ENCODE results near the gene MRAP2. TPM values are rescaled to one million over a fixed set of nuclear protein-coding genes. Genes with fewer than 3 reads are reported as not detected.
A peak's percentile ranks its signal among the peaks of the same experiment; 100 is the strongest.

MRAP2 gene, protein sequence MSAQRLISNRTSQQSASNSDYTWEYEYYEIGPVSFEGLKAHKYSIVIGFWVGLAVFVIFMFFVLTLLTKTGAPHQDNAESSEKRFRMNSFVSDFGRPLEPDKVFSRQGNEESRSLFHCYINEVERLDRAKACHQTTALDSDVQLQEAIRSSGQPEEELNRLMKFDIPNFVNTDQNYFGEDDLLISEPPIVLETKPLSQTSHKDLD
- total RNA-seq: 6.2 TPM

GRCh38 chr6:84033523-84034451, at the start of gene MRAP2:
TSS of gene MRAP2 (plus strand) at chr6:84033772. CDS start at chr6:84055319, 21,547 bp downstream.
- DNase-seq: peak; percentile 32

GRCh38 chr6:83984411-83984810, 49.2 kb upstream of the MRAP2 start:
- no peak for DNase-seq

DNA sequence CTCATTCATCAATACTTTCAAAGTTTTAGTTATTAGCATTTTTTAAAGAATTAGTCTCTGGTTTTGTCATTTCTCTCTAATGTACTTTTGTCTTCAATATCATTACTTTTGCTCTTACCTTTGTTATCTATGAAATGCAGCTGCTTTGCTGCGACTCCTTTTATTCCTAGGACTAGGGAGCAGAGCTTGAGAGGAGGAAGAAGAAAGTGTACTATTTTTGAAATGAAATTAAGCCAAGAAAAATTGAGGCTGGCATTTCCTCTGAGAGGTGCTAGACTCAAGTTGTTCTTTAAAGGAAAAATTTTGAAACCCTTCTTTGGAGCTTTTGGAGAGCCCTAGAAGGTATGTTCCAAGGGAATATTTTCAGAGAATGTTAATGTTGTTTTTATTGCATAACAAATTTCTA, 48.3 kb upstream of the MRAP2 start:
- DNase-seq: no peak

GRCh38 chr6:83985715-83986114, 47.9 kb upstream of the MRAP2 start:
- no peak for DNase-seq

- no peak for DNase-seq
Measured at GRCh38 chr6:83998021-83998584, 35.5 kb upstream of the MRAP2 start.

- DNase-seq: no peak
Measured at GRCh38 chr6:84001119-84001518, 32.5 kb upstream of the MRAP2 start.

DNA sequence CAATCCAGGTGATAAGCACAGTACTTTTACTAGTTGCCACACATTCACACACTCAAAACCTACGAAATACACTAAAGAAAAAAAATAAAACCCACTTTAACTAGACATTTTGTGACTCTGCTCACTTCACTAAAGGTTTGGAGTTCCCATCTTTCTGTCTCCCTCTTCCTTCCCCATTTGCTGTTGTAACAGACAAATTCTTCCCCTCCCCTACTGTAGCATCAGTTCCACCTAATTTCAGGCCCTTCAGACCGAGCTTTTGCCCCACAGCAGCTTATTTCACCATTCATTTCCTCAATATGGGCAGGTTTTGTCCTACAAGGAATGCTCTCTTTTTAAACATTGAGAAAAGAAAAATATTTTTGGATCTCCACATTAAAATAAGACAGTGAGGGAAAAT, 31.3 kb upstream of the MRAP2 start:
- DNase-seq: no peak

DNA sequence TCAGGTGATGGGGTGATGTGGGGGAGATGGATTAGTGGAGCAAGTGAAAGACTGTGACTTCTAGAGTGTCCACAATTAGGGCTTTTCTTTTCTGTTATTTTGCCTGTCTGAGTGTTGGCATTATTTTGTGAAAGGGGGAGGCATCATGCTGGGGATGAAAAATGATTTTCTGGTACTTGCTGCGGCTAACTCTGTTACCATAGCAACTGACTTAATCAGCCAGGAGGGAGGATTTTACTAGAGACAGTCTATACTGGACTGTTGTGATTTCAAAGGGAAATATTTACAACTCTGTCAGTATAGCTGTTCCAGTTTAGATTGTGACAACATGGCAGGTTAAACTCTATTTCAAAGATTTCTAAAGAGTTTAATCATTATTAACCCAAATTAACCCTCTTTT, 30.4 kb upstream of the MRAP2 start:
- no peak for DNase-seq

DNA sequence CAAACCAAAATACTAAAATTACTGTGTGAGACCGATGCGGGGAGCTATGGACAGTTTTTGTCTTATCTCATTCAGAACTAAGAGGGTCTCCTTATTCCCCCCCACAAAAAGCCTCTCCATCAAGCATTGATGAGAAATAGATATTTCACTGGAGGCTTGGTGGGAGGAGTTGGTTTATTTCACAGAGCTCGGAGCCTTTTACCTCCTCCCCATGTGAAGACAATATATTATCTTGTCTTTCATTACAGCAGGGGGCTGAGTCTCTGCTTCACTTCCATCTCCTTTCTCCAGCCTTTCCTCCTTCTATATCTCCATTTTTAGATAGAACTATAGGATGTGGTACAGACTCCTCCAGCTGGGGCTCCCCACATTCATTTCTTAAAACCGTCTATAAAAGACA, 29.9 kb upstream of the MRAP2 start:
- no peak for DNase-seq

DNA sequence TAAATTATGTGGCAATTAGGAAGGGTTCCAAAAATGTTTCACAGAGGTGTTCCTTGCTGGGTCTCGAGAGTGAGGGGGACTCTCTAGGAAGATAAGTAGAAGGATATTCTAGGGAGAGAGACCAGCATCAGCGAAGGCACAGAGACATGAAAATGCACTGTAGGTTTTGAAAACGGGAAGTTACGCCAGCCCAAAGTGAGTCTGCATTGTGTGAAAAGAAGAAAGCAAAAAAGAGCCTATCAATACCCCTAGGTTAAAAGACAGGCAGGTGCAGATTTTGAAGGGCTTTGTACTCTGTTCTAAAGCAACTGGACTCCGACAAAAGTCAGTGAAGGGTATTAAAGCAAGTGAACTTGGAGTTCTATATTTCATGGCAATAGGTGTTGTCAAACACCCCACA, 25.7 kb upstream of the MRAP2 start:
- no peak for DNase-seq

GRCh38 chr6:84013354-84013753, 20.2 kb upstream of the MRAP2 start:
- no peak for DNase-seq

GRCh38 chr6:84013931-84014330, 19.6 kb upstream of the MRAP2 start:
- DNase-seq: no peak

GRCh38 chr6:84016029-84016428, 17.5 kb upstream of the MRAP2 start:
- no peak for DNase-seq

- DNase-seq: no peak
Measured at GRCh38 chr6:84017709-84018452, 15.7 kb upstream of the MRAP2 start.

DNA sequence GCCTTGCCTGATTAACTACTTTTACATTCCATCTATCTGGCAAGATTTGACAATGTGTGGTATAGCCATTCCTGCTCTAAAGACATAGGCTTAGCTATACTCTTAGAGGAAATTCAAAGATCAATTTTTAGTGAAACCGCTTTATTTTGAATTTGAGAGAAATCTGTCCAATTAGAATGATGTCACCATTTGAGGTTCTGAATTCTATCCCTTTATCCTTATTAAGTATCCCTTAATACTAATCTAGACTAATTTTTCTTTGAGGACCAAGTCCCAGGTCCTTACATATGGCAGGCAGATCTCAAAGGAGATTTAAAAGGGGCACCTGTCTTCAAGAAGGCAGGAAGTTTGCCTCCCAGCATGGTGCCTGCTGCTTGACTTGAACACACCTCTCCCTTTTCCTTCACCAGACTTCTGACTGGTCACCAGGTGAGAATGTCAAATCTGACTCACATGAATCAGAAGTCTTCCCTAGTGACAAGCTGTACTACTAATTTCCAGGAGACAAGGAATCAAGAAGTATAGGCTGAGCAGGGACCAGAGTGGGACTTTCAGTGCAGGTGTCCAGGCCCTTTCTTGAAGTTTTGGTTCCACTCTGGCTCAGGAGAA, 15.0 kb upstream of the MRAP2 start:
- no peak for DNase-seq

GRCh38 chr6:84019141-84019841, 14.3 kb upstream of the MRAP2 start:
- DNase-seq: no peak

DNA sequence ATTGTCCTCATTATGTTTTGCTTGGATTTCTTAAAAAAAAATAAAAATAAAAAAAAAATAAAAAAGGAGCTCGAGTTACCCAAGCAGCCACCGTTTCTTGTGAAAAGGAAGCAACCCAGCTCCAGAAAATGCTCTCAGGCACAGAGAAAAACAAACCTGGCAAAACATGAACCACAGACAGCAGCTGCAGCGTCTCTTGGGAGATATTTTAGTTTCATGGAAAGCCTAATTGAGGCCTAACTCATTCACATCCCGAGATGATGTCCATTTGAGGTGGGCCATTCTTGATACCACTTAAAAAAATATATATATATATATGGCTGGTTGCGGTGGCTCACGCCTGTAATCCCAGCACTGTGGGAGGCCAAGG, 13.7 kb upstream of the MRAP2 start:
- DNase-seq: no peak

DNA sequence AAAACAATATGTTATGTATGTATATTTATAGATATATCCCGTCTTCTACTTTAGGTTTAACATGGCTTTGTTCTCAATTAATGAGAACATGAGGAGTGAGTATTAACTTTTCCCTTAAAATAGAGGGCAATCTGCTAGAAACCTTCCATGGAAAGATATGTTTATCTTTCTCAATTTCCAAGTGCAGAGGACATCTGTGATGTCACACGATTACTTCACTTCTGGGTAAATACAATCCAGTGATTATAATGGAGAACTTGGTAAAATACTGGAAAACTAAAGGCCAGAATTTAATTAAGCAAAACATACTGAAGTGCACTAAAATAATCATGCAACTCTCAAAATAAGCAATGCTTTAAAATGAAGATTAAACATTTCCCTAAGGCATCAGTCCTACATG, 11.9 kb upstream of the MRAP2 start:
- no peak for DNase-seq

- DNase-seq: peak; percentile 20
Measured at GRCh38 chr6:84026721-84027164, 6.8 kb upstream of the MRAP2 start.

DNA sequence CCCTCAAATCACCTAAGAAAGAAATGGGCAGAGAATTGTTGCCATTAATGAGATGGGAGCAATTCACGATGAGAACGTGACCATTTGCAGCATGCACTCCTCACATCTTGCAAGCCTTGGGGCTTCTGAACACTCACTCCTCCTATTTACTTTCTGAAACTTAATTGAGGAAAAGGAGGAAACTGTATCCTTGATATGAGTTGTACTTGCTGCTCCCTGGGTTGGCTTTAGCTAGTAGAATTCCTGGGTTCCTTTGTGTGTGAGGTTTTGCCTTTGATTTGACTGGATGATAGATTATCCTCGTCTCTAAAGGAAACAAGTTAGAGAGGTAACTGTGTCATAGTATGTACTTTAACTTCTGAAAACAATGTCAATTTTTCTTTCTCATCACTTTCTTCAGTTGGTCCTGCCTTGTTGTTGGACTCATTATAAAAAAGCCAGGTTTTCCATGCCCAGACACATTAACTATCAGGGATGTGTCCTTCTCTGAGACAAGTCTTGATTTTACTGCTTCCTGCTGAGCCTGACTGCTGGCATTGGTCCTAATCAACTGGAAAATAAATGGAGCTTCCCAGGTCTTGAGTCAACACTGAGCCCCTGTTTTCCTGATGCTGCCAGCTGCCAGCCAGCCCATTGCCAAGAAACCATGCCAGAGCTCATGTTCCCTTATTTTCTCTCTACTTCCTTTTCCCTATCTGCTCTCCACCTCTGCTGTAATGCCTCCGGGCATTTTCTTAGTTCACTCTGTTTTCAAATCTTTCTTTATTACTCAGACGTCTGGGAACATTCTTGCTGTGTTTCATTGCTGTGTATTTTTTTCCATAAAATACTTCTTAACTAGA, 6.0 kb upstream of the MRAP2 start:
- no peak for DNase-seq

- DNase-seq: no peak
Measured at GRCh38 chr6:84028350-84028749, 5.2 kb upstream of the MRAP2 start.

Measured in occipital lobe (tissue), 2 donors.